Mesodermal cell (in vitro differentiated cells): ENCODE results near the gene B4GALT1.

ENCODE experiments used
- H3K27ac ChIP-seq: 2 replicates; pipeline ENCODE4 v1.7.0; 2013; ENCODE audit warnings: mild to moderate bottlenecking, low read depth, low read length, moderate library complexity; ENCODE audit not compliant: severe bottlenecking
- H3K36me3 ChIP-seq: 2 replicates; pipeline ENCODE4 v1.7.1; 2013; ENCODE audit warnings: mild to moderate bottlenecking, low read length, moderate library complexity; ENCODE audit not compliant: control insufficient read depth, insufficient read depth
- H3K4me1 ChIP-seq: one replicate; pipeline ENCODE4 v1.7.1; 2013; ENCODE audit warnings: mild to moderate bottlenecking, low read length; ENCODE audit not compliant: insufficient read depth, control insufficient read depth, poor library complexity, severe bottlenecking
- H3K4me3 ChIP-seq: 2 replicates; pipeline ENCODE4 v1.7.0; 2013; ENCODE audit warnings: low read length, control low read depth, mild to moderate bottlenecking; ENCODE audit not compliant: insufficient read depth, poor library complexity, severe bottlenecking; ENCODE audit errors: extremely low read depth
- H3K9me3 ChIP-seq: 2 replicates; pipeline ENCODE4 v1.7.1; 2013; ENCODE audit warnings: mild to moderate bottlenecking, low read length, moderate library complexity; ENCODE audit not compliant: control insufficient read depth
- WGBS, 2 experiments: methylation state at CpG; one replicate each; pipeline ENCODE4 v1.1.5; 2013; ENCODE audit warnings: missing lambda C conversion rate in 2 of 2; ENCODE audit not compliant: insufficient coverage in 2 of 2; 5-methylcytosine and 5-hydroxymethylcytosine counted together

B4GALT1 gene

DNA sequence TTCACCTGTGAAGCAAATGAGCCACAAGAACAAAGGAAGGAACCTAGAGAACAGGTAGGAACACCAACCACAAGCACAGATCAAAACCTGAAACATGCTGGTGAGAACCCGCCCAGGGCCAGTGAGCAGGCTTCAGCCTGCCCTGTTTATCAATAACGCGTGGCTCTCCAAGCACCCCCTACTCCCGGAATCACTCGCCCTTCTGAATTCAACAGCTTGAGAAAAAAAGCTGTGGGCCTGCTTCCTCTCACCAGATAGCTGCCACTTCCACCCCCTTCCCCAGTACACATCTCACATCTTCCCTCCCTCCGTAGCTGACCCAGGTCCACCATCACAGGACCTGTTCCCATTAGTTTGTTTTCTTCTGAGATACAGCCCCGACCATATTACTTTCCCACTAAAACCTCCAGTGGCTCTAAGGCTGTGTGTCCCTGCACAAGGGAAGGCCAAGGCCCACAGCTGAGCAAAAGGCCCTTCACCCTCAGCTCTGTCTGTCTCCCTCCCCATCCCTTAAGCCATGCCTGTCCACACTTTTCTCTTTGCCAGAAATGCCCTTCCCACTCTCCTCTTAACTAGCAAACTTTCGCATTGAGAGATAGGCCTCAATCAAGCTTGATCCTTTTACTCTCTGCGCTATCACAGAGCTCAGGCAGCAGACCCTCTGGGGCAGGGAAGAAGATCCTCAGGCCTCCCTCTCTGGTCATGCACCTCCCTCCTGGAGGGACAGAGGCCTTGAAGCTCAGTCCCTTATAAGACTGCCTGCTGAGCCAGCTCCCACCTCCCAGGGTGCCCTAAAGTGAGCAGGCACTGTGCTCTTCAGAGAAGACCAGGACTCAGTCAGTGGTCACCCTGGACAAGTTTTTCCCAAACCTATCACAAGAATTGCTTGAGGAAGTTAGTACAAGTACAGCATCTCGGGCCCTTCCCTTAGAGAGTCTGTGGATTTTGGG is 30.1 kb downstream of the B4GALT1 start:
- H3K9me3 ChIP-seq: no peaks in the 10 kb centered on the region
- H3K27ac ChIP-seq: peak overlapping the region; percentile 16
- WGBS, 2 experiments: 89 to 95% methylated on average over 9 to 10 of the region's 10 CpGs

DNA sequence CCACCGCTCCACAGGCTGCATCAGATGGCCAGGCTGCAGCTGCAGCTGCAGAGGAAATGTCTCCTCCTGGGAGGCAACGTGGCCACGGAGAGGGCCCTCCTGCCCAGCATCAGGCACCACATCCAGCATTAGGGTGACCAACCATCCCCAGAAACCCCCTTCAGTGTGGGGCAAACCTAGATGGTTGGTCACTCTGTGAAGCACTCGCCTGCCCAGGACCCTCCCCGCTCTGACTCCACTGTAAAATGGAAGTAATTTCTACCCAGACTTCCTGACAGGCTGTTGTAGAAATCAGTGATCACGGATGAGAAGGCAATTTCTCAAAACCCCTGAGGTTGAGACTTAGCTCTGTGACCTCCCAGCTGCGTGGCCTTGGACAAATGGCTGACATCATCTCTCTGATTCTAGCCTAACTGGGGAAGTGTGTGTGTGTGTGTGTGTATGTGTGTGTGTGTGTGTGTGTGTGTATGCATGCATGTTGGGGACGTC is 31.6 kb downstream of the B4GALT1 start:
- no peak overlapping the region for H3K27ac ChIP-seq
- peaks cover 15% of the 10 kb centered on the region for H3K4me1 ChIP-seq
- no peaks in the 10 kb centered on the region for H3K9me3 ChIP-seq
- H3K4me3 ChIP-seq: no peak overlapping the region
- peaks cover 27% of the 10 kb centered on the region for H3K36me3 ChIP-seq
- 89 to 97% methylated on average over 6 to 7 of the region's 8 CpGs for WGBS, 2 experiments

More for the DNA sequence above, 30.1 kb downstream of the B4GALT1 start:
- peaks cover 5% of the 10 kb centered on the region for H3K4me1 ChIP-seq
- no peak overlapping the region for H3K4me3 ChIP-seq
- H3K36me3 ChIP-seq: peaks cover 27% of the 10 kb centered on the region

- Histone ChIP-seq H3K4me3 (no peak overlapping the region), H3K9me3 (no peaks in the 10 kb centered on the region), H3K27ac (no peak overlapping the region), H3K4me1 (peaks cover 16% of the 10 kb centered on the region), H3K36me3 (peaks cover 31% of the 10 kb centered on the region)
- 93 to 100% methylated on average over 3 to 8 of the region's 8 CpGs for WGBS, 2 experiments
These were observed 32.1 kb downstream of the B4GALT1 start for GRCh38 chr9:33135031-33135461.

- Histone ChIP-seq H3K36me3 (peaks cover 46% of the 10 kb centered on the region), H3K27ac (no peak overlapping the region), H3K9me3 (no peaks in the 10 kb centered on the region), H3K4me3 (no peak overlapping the region), H3K4me1 (peaks cover 16% of the 10 kb centered on the region)
- 95 to 100% methylated on average over 6 of the region's 7 CpGs for WGBS, 2 experiments
These were observed 34.0 kb downstream of the B4GALT1 start for GRCh38 chr9:33133186-33133585.

DNA sequence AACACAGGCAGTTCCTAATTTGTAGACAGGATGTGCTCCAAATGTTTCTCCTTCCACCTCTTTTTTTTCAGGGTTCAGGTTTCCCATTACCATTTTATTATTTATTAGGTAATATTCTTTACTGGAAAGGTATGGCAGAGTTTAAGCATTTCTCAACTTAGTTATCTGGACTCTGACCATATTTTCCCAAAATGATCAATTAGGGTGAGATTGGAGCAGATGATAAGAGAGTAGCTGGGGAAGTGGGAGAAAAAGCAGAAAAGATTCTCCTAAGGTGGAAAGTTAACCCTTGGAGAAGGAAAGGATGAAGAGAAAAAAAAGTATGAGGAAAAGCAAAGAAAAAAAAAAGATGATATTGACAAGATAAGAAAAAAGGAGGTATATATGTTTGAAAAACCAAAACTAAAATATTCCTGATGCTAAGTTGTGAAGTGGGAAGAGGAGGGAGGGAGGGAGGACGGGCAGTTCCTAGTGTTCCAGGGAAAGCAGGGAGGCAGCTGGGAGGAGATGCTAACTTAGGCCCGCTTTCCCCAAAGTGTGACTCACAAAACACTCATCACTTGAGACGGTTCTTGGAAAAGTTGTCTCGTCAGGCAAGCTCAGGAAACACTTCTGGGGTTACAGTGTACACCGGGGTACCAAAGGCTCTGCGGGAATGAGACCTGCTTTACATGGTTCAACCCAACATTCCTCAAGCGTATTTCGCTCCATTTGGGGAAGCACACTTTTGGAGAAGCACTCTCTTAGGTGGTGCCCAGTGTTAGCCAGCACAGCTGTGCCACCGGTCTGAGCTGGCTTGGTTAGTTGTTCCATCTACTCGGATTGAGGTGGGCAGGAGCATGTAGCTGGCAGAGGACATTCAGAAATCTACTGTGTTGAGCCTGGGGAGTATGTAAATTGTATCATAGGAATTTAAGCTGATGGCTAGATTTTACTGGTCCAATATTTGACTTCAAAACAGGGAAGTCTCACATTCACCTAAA is 35.1 kb downstream of the B4GALT1 start:
- peaks cover 56% of the 10 kb centered on the region for H3K36me3 ChIP-seq
- WGBS, 2 experiments: 87 to 90% methylated on average over 10 of the region's 10 CpGs
- H3K4me1 ChIP-seq: peaks cover 16% of the 10 kb centered on the region
- no peak overlapping the region for H3K4me3 ChIP-seq
- H3K9me3 ChIP-seq: no peaks in the 10 kb centered on the region
- H3K27ac ChIP-seq: no peak overlapping the region

GRCh38 chr9:33130961-33131789 is 36.0 kb downstream of the B4GALT1 start:
- H3K4me3 ChIP-seq: no peak overlapping the region
- peaks cover 62% of the 10 kb centered on the region for H3K36me3 ChIP-seq
- no peak overlapping the region for H3K27ac ChIP-seq
- WGBS, 2 experiments: 92 to 98% methylated on average over 4 of the region's 4 CpGs
- peaks cover 16% of the 10 kb centered on the region for H3K4me1 ChIP-seq
- no peaks in the 10 kb centered on the region for H3K9me3 ChIP-seq

GRCh38 chr9:33129886-33130881 is 37.0 kb downstream of the B4GALT1 start:
- no peak overlapping the region for H3K27ac ChIP-seq
- H3K36me3 ChIP-seq: peaks cover 67% of the 10 kb centered on the region
- H3K4me1 ChIP-seq: peaks cover 23% of the 10 kb centered on the region
- H3K4me3 ChIP-seq: no peak overlapping the region
- H3K9me3 ChIP-seq: no peaks in the 10 kb centered on the region
- 88 to 98% methylated on average over 7 to 10 of the region's 14 CpGs for WGBS, 2 experiments

- H3K4me3 ChIP-seq: no peak overlapping the region
- no peaks in the 10 kb centered on the region for H3K9me3 ChIP-seq
- 87 to 88% methylated on average over 2 to 5 of the region's 5 CpGs for WGBS, 2 experiments
- peaks cover 65% of the 10 kb centered on the region for H3K36me3 ChIP-seq
- peaks cover 23% of the 10 kb centered on the region for H3K4me1 ChIP-seq
- H3K27ac ChIP-seq: no peak overlapping the region
These were observed 37.8 kb downstream of the B4GALT1 start for GRCh38 chr9:33129251-33129885.

GRCh38 chr9:33128570-33128969 is 38.6 kb downstream of the B4GALT1 start:
- no peaks in the 10 kb centered on the region for H3K9me3 ChIP-seq
- WGBS, 2 experiments: 100% methylated on average over 1 of the region's 4 CpGs
- no peak overlapping the region for H3K27ac ChIP-seq
- peaks cover 66% of the 10 kb centered on the region for H3K36me3 ChIP-seq
- peaks cover 23% of the 10 kb centered on the region for H3K4me1 ChIP-seq
- no peak overlapping the region for H3K4me3 ChIP-seq
